Small intestine (tissue), 7 donors: ENCODE data around the gene ATP2C1. TPM values are rescaled to one million over a fixed set of nuclear protein-coding genes. Genes with fewer than 3 reads are reported as not detected.

ENCODE experiments used
- DNase-seq, 2 donors: peaks; one replicate each; pipeline versions ENCODE4 v3.0.0 to v3.0.0-alpha.2; 2013
- FAIRE-seq: peaks from 2 replicates; lab custom pipeline; 2012; peaks lifted over from hg19 to GRCh38; lab: Jason Lieb, UNC
- H3K27ac ChIP-seq, 3 donors: one replicate each; pipeline ENCODE4 v1.5.1; 2013; ENCODE audit warnings: low read length in 2 of 3, mild to moderate bottlenecking in 2 of 3, control low read depth in 1 of 3, inconsistent platforms in 1 of 3, low read depth in 1 of 3, moderate library complexity in 1 of 3
- H3K27me3 ChIP-seq, 3 donors: one replicate each; pipeline ENCODE4 v1.6.1; 2013; ENCODE audit warnings: low read length in 3 of 3, inconsistent platforms in 1 of 3; ENCODE audit not compliant: control insufficient read depth in 3 of 3, insufficient read depth in 3 of 3
- H3K36me3 ChIP-seq, 3 donors: one replicate each; pipeline ENCODE4 v1.6.1; 2013; ENCODE audit warnings: low read length in 3 of 3, inconsistent platforms in 1 of 3, low read depth in 1 of 3, mild to moderate bottlenecking in 1 of 3, moderate library complexity in 1 of 3; ENCODE audit not compliant: control insufficient read depth in 3 of 3, insufficient read depth in 2 of 3
- H3K4me1 ChIP-seq, 3 donors: one replicate each; pipeline ENCODE4 v1.6.1; 2013; ENCODE audit warnings: low read length in 2 of 3, inconsistent platforms in 1 of 3, low read depth in 1 of 3, mild to moderate bottlenecking in 1 of 3, moderate library complexity in 1 of 3; ENCODE audit not compliant: control insufficient read depth in 3 of 3, insufficient read depth in 2 of 3
- H3K4me3 ChIP-seq, 3 donors: one replicate each; pipeline ENCODE4 v1.5.1; 2013; ENCODE audit warnings: low read length in 3 of 3, control low read depth in 1 of 3, inconsistent platforms in 1 of 3, low read depth in 1 of 3, mild to moderate bottlenecking in 1 of 3, moderate library complexity in 1 of 3
- H3K9me3 ChIP-seq, 2 donors: one replicate each; pipeline ENCODE4 v1.6.1; 2013; ENCODE audit warnings: low read depth in 1 of 2, low read length in 1 of 2; ENCODE audit not compliant: control insufficient read depth in 2 of 2, insufficient read depth in 1 of 2
- WGBS, 3 donors: extraction: QIAGEN DNeasy Blood & Tissue Kit; methylation state at CpG; one replicate each; pipeline ENCODE4 v1.1.7; 2013; 5-methylcytosine and 5-hydroxymethylcytosine counted together
- polyA plus RNA-seq, 4 donors: library from polyadenylated mRNA; stranded (reverse) in 3 of 4; unstranded in 1 of 4; fragments of 200-250 nt in 3 of 4; fragments of 120-200 nt in 1 of 4; gene quantifications; one replicate each; pipeline versions ENCODE4 v1.2.1 to v1.2.3, GENCODE V29; 2013
- donor health status: healthy with polysubstance abuse.
- donor health status: control.
- donor health status: control.
- donor health status: Bipolar disorder and iron deficiency.
- donor health status: healthy.

The ATP2C1 gene
- polyA plus RNA-seq, 4 donors = 6.2 to 62.2 (median 31.4) TPM

GRCh38 chr3:130916507-130917167, 22.8 kb downstream of the ATP2C1 start:
- no peaks in the 10 kb centered on the region for H3K4me1 ChIP-seq
- no peak overlapping the region for H3K27ac ChIP-seq
- 85 to 92% (median 87%) methylated on average over 4 of the region's 4 CpGs for WGBS, 3 donors
- DNase-seq (no peak), FAIRE-seq (no peak)
- H3K9me3 ChIP-seq = peaks cover 0 to 7% of the 10 kb centered on the region in 2 donors
- peaks cover 0 to 7% (median 0%) of the 10 kb centered on the region in 3 donors for H3K36me3 ChIP-seq
- H3K4me3 ChIP-seq = no peak overlapping the region
- H3K27me3 ChIP-seq = no peaks in the 10 kb centered on the region

DNA sequence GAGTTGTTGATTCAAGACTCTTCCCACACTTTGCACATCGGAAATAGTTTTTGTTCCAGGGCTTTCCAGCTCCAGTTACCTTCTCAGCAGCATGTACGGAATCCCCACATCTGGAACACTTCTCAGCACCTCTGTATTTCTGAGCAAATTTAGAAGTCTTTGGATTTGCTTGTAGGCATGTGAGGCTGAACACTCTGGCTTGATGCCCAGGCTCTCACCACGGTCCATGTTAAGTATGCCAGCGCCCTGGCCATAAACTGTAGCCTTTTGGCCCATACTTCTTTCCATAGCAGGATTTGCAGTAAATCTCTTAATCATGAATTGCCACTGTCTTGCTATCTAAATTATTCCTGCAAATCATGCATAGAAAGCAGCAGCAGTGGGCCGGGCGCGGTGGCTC, 24.4 kb downstream of the ATP2C1 start:
- Histone ChIP-seq H3K27me3 (no peaks in the 10 kb centered on the region), H3K4me3 (no peak overlapping the region), H3K9me3 (peaks cover 0 to 10% of the 10 kb centered on the region in 2 donors), H3K36me3 (peaks cover 0 to 8% (median 0%) of the 10 kb centered on the region in 3 donors), H3K27ac (no peak overlapping the region), H3K4me1 (no peaks in the 10 kb centered on the region)
- WGBS, 3 donors = 82 to 90% (median 87%) methylated on average over 7 of the region's 7 CpGs
- DNase-seq = no peak
- FAIRE-seq = no peak

GRCh38 chr3:130925628-130926027, 31.7 kb downstream of the ATP2C1 start:
- Histone ChIP-seq H3K9me3 (peaks cover 0 to 20% of the 10 kb centered on the region in 2 donors), H3K4me1 (no peaks in the 10 kb centered on the region), H3K27ac (no peak overlapping the region), H3K36me3 (peaks cover 0 to 8% (median 0%) of the 10 kb centered on the region in 3 donors), H3K4me3 (no peak overlapping the region), H3K27me3 (no peaks in the 10 kb centered on the region)
- 86 to 90% (median 86%) methylated on average over 3 of the region's 3 CpGs for WGBS, 3 donors
- no peak for FAIRE-seq
- no peak for DNase-seq

GRCh38 chr3:130926504-130926903, 32.6 kb downstream of the ATP2C1 start:
- no peak overlapping the region for H3K27ac ChIP-seq
- H3K4me3 ChIP-seq = no peak overlapping the region
- H3K27me3 ChIP-seq = no peaks in the 10 kb centered on the region
- no peaks in the 10 kb centered on the region for H3K4me1 ChIP-seq
- no peak for DNase-seq
- peaks cover 0 to 8% (median 0%) of the 10 kb centered on the region in 3 donors for H3K36me3 ChIP-seq
- no peak for FAIRE-seq
- peaks cover 0 to 20% of the 10 kb centered on the region in 2 donors for H3K9me3 ChIP-seq
- WGBS, 3 donors = 79 to 90% (median 81%) methylated on average over 6 of the region's 6 CpGs

GRCh38 chr3:130929804-130930203, 35.9 kb downstream of the ATP2C1 start:
- Histone ChIP-seq H3K9me3 (peaks cover 0 to 7% of the 10 kb centered on the region in 2 donors), H3K27me3 (no peaks in the 10 kb centered on the region), H3K36me3 (peaks cover 0 to 6% (median 0%) of the 10 kb centered on the region in 3 donors), H3K4me3 (no peak overlapping the region), H3K4me1 (no peaks in the 10 kb centered on the region), H3K27ac (no peak overlapping the region)
- no peak for DNase-seq
- no peak for FAIRE-seq
- 63 to 78% (median 68%) methylated on average over 3 of the region's 3 CpGs for WGBS, 3 donors

GRCh38 chr3:130932979-130933378, 39.1 kb downstream of the ATP2C1 start:
- Histone ChIP-seq H3K27me3 (no peaks in the 10 kb centered on the region), H3K27ac (no peak overlapping the region), H3K4me1 (no peaks in the 10 kb centered on the region), H3K36me3 (peaks cover 0 to 3% (median 0%) of the 10 kb centered on the region in 3 donors), H3K9me3 (no peaks in the 10 kb centered on the region), H3K4me3 (no peak overlapping the region)
- DNase-seq (no peak), FAIRE-seq (no peak)
- 89 to 94% (median 90%) methylated on average over 2 of the region's 2 CpGs for WGBS, 3 donors

DNA sequence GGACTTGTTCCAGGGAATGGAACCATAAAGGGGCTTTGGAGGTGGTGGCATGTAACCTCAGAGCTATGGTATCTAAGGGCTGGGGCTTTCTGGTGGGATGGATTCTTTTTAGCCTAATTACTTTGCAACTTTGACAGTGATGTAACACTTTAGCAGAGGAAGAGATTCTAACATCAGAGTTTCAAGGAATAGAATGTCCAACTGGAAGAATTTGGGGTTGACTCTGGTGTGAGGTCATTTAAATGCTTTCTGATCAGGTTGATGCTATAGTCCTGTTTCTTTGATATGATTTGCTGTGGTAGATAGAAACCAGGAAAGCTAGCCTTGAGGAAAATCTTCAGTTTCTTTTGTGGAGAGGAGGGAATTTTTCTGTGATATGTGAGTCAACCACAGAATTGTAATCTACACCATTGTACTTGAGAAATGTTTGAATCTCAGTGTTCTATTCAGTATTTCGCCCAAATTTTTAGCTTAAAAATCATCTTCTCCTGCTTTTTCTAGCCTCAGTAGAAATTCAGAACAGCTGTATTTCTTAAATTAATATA, 40.0 kb downstream of the ATP2C1 start:
- no peak for FAIRE-seq
- no peaks in the 10 kb centered on the region for H3K4me1 ChIP-seq
- H3K27ac ChIP-seq = no peak overlapping the region
- H3K4me3 ChIP-seq = no peak overlapping the region
- no peaks in the 10 kb centered on the region for H3K27me3 ChIP-seq
- WGBS, 3 donors = 95 to 100% (median 98%) methylated on average over 1 of the region's 1 CpG
- H3K36me3 ChIP-seq = peaks cover 0 to 3% (median 0%) of the 10 kb centered on the region in 3 donors
- no peaks in the 10 kb centered on the region for H3K9me3 ChIP-seq
- no peak for DNase-seq

DNA sequence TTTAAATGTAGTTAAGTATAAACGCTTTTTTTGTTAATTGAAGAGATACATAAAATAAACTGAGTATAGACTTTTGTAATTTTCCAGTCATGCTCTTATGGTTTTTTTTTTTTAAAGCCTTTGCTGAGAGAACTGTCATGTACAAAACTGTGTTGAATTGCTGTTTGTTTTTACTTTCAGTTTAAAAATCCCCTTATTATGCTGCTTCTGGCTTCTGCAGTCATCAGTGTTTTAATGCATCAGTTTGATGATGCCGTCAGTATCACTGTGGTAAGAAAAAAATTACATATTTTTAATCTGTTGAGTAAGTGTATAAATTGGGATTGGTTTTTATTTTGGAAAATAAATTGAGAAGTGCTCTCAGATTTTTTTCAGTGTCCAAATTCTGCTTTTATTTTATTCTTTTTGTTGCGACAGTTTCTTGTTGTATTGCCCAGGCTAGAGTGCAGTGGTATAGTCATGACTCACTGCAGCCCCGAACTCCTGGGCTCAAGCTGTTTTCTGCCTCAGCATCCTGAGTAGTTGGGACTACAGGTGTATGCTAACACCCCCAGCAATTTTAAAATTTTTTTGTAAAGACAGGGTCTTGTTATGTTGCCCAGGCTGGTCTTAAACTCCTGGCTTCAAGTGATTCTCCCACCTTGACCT, 40.7 kb downstream of the ATP2C1 start:
- DNase-seq (no peak), FAIRE-seq (no peak)
- Histone ChIP-seq H3K27me3 (no peaks in the 10 kb centered on the region), H3K27ac (no peak overlapping the region), H3K9me3 (no peaks in the 10 kb centered on the region), H3K36me3 (peaks cover 0 to 3% (median 0%) of the 10 kb centered on the region in 3 donors), H3K4me1 (no peaks in the 10 kb centered on the region), H3K4me3 (no peak overlapping the region)
- WGBS, 3 donors = 78 to 96% (median 94%) methylated on average over 4 of the region's 4 CpGs
